Endothelial cell of umbilical vein (primary cell): Measurements from ENCODE around the gene MKNK1. TPM values are rescaled to one million over a fixed set of nuclear protein-coding genes. Genes with fewer than 3 reads are reported as not detected.

ENCODE experiments used
- BruUV-seq: library from RNA; stranded (reverse); fragments of 400-500 nt; replicated peaks from 2 replicates; lab custom pipeline; 2021; lab: Mats Ljungman, UMichigan
- CTCF ChIA-PET: fragments of 300-600, 350-600 bp; sonication (Branson Sonifier 250); formaldehyde crosslinking; loops from one replicate; lab custom pipeline; 2021; ENCODE audit warnings: antibody characterized with exemption, inconsistent platforms; lab: Charles Lee
- POLR2A ChIA-PET: fragments of 300-600, 350-600 bp; sonication (Branson Sonifier 250); formaldehyde crosslinking; loops from one replicate; lab custom pipeline; 2021; ENCODE audit warnings: antibody characterized with exemption, inconsistent platforms; lab: Charles Lee
- DNase-seq: peaks from one replicate; pipeline ENCODE4 v3.0.0-alpha.2; 2011; ENCODE audit warnings: low read depth, low spot score
- FAIRE-seq: peaks from 2 replicates; lab custom pipeline; 2011; peaks lifted over from hg19 to GRCh38; lab: Jason Lieb, UNC
- H2AFZ ChIP-seq: 2 replicates; pipeline ENCODE4 v1.6.0; 2012; ENCODE audit warnings: low read depth, low read length, control low read depth, inconsistent platforms
- H3K27ac ChIP-seq: 2 replicates; pipeline ENCODE4 v1.5.1; 2011; ENCODE audit warnings: low read depth, mild to moderate bottlenecking, control low read depth, low read length, moderate library complexity; ENCODE audit not compliant: insufficient read depth
- H3K27me3 ChIP-seq, 2 experiments: 2 replicates each; pipeline versions ENCODE4 v1.6.0 to v1.6.1; 2011; ENCODE audit warnings: low read length in 2 of 2, mixed read lengths in 1 of 2; ENCODE audit not compliant: control insufficient read depth in 2 of 2, insufficient read depth in 2 of 2
- H3K36me3 ChIP-seq, 2 experiments: 2 replicates in 1 of 2; 3 replicates in 1 of 2; pipeline ENCODE4 v1.5.1; 2011; ENCODE audit warnings: low read length in 2 of 2, mild to moderate bottlenecking in 1 of 2, moderate library complexity in 1 of 2; ENCODE audit not compliant: control insufficient read depth in 2 of 2, insufficient read depth in 2 of 2; ENCODE audit errors: extremely low read depth in 1 of 2
- H3K4me1 ChIP-seq: 3 replicates; pipeline ENCODE4 v1.5.1; 2011; ENCODE audit warnings: mild to moderate bottlenecking, low read length; ENCODE audit not compliant: control insufficient read depth, insufficient read depth; ENCODE audit errors: extremely low read depth
- H3K4me2 ChIP-seq: 2 replicates; pipeline ENCODE4 v1.6.1; 2011; ENCODE audit warnings: low read length, control low read depth, mixed read lengths; ENCODE audit not compliant: insufficient read depth
- H3K4me3 ChIP-seq, 3 experiments: fragments of 200-600 bp in 1 of 3; sonication (generic), shearing (Covaris generic) in 1 of 3; replicated peaks in 1 of 3; 2 replicates each; pipeline ENCODE4 v1.5.1; 2011 to 2016; ENCODE audit warnings: control low read depth in 3 of 3, low read length in 3 of 3, mild to moderate bottlenecking in 2 of 3, inconsistent platforms in 1 of 3, low read depth in 1 of 3, moderate library complexity in 1 of 3; ENCODE audit not compliant: insufficient read depth in 1 of 3
- H3K79me2 ChIP-seq: 2 replicates; pipeline ENCODE4 v1.6.0; 2012; ENCODE audit warnings: low read length, inconsistent platforms; ENCODE audit not compliant: control insufficient read depth, insufficient read depth
- H3K9ac ChIP-seq: replicated peaks from 2 replicates; pipeline ENCODE3; 2011; ENCODE audit warnings: low read length, control low read depth; ENCODE audit not compliant: insufficient read depth; ENCODE audit errors: extremely low read depth
- H3K9me1 ChIP-seq: replicated peaks from 3 replicates; pipeline ENCODE4 v1.6.0; 2011; ENCODE audit warnings: mild to moderate bottlenecking, low read length; ENCODE audit not compliant: control insufficient read depth, insufficient read depth; ENCODE audit errors: extremely low read depth
- H3K9me3 ChIP-seq: replicated peaks from 2 replicates; pipeline ENCODE4 v1.5.1; 2012; ENCODE audit warnings: low read length, inconsistent platforms; ENCODE audit not compliant: control insufficient read depth, insufficient read depth
- H4K20me1 ChIP-seq: replicated peaks from 2 replicates; pipeline ENCODE3; 2011; ENCODE audit warnings: mild to moderate bottlenecking, low read length; ENCODE audit not compliant: control insufficient read depth, insufficient read depth; ENCODE audit errors: extremely low read depth
- CTCF ChIP-seq, 2 donors: IDR thresholded peaks; 1 replicate in 1 of 2; 2 replicates in 1 of 2; pipeline ENCODE4 v1.5.1; 2011; ENCODE audit warnings: low read length in 2 of 2, mild to moderate bottlenecking in 2 of 2, moderate library complexity in 2 of 2, control low read depth in 1 of 2, inconsistent platforms in 1 of 2, low read depth in 1 of 2; ENCODE audit not compliant: insufficient read depth in 1 of 2; ENCODE audit errors: extremely low read depth in 1 of 2
- EZH2 ChIP-seq: IDR thresholded peaks from 2 replicates; pipeline ENCODE4 v1.6.1; 2012; ENCODE audit warnings: borderline replicate concordance, low read depth, mild to moderate bottlenecking, moderate library complexity, low read length, inconsistent platforms; ENCODE audit not compliant: severe bottlenecking
- FOS ChIP-seq: IDR thresholded peaks from 2 replicates; pipeline ENCODE4 v1.6.1; 2011; ENCODE audit warnings: mild to moderate bottlenecking, low read length, moderate library complexity, borderline replicate concordance; ENCODE audit not compliant: insufficient read depth
- GATA2 ChIP-seq: IDR thresholded peaks from 2 replicates; pipeline ENCODE4 v1.7.0; 2011; ENCODE audit warnings: low read depth, mild to moderate bottlenecking, moderate library complexity, mixed read lengths, low read length; ENCODE audit not compliant: insufficient read length, insufficient read depth
- JUN ChIP-seq: IDR thresholded peaks from 2 replicates; pipeline ENCODE4 v1.6.1; 2011; ENCODE audit warnings: borderline replicate concordance, low read depth; ENCODE audit not compliant: insufficient read length, insufficient read depth
- MYC ChIP-seq: IDR thresholded peaks from one replicate; pipeline ENCODE4 v1.6.1; 2011; ENCODE audit warnings: mild to moderate bottlenecking, low read depth, low read length
- POLR2A ChIP-seq: IDR thresholded peaks from 2 replicates; pipeline ENCODE4 v1.6.1; 2012; ENCODE audit warnings: low read depth, mild to moderate bottlenecking, control low read depth, low read length
- POLR2AphosphoS5 ChIP-seq: IDR thresholded peaks from 2 replicates; pipeline ENCODE4 v1.6.1; 2012; ENCODE audit warnings: low read depth, mild to moderate bottlenecking, control low read depth, low read length, moderate library complexity; ENCODE audit not compliant: insufficient read depth
- dilution Hi-C: fragments of 300-500 bp; cut with MboI; formaldehyde crosslinking; loops from one replicate; pipeline ENCODE4 v1.15.0; 2019; ENCODE audit warnings: low sequenced_read_pairs; ENCODE audit not compliant: extremely low pct_ligation_motif_present
- intact Hi-C: fragments of 100-400 bp; cut with micrococcal nuclease; formaldehyde crosslinking; loops from one replicate; pipeline ENCODE4 v1.10.0; 2022
- polyA plus RNA-seq, 4 experiments: library from polyadenylated mRNA; depleted of rRNA in 3 of 4; stranded (reverse) in 3 of 4; unstranded in 1 of 4; fragments of >200 nt; gene quantifications; 2 replicates each; pipeline versions ENCODE4 v1.2.1 to v1.2.3, GENCODE V29; 2011 to 2012; ENCODE audit warnings: missing spikeins in 1 of 4
- total RNA-seq: library from RNA; stranded (reverse); gene quantifications from 2 replicates; pipeline ENCODE4 v1.2.3, GENCODE V29; 2021
- TF ChIP-seq, protein P1 (sequence below): IDR thresholded peaks from 2 replicates; pipeline ENCODE4 v1.6.1; 2011; ENCODE audit not compliant: insufficient read depth, insufficient read length

The MKNK1 gene
- total and polyA plus RNA-seq, 2 donors (not counting 3 experiments of a cell fraction or from before 2014, with no cell fraction given): 32.9 to 42.6 TPM

- CTCF ChIA-PET: no interaction called here
- FAIRE-seq (no peak), DNase-seq (no peak)
- H3K4me1 ChIP-seq: no peaks in the 10 kb centered on the region
- no peak overlapping the region for H2AFZ ChIP-seq
- no peaks in the 10 kb centered on the region for H3K36me3 ChIP-seq
- H3K79me2 ChIP-seq: no peaks in the 10 kb centered on the region
- POLR2A ChIA-PET: no interaction called here
- no peak overlapping the region for H3K27ac ChIP-seq
- H3K4me2 ChIP-seq: no peak overlapping the region
- no peaks in the 10 kb centered on the region for H3K9me3 ChIP-seq
- H4K20me1 ChIP-seq: no peaks in the 10 kb centered on the region
- TF ChIP-seq, protein P1, sequence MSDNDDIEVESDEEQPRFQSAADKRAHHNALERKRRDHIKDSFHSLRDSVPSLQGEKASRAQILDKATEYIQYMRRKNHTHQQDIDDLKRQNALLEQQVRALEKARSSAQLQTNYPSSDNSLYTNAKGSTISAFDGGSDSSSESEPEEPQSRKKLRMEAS: no peak
- no peaks in the 10 kb centered on the region for H3K27me3 ChIP-seq
- no peak overlapping the region for H3K4me3 ChIP-seq
- dilution Hi-C loops: no loop called here
- no peaks in the 10 kb centered on the region for H3K9me1 ChIP-seq
- BruUV-seq: no TSS peak
- intact Hi-C loops: no loop called here
- no peak overlapping the region for H3K9ac ChIP-seq
Measured at GRCh38 chr1:46569884-46570725, 34.0 kb downstream of the MKNK1 start.

DNA sequence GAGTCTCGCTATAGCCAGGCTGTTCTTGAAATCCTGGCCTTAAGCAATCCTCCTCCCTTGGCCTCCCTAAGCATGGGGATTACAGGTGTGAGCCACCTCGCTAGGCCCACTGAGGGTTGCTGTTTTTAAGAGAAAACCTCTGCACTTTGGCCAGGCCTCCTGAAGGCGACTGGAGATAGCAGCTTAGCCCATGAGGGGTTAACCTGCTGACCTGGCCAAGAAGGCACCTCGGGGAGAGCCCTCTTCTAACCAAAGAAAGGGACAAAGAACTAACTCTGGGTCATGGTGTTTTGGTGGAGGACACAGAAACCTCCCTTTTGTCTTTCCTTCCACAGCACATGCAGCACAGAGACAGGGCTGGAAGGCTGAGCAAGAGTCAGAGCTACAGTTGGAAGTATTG, 35.0 kb downstream of the MKNK1 start:
- Histone ChIP-seq H3K9me1 (no peaks in the 10 kb centered on the region), H3K36me3 (no peaks in the 10 kb centered on the region), H3K27me3 (no peaks in the 10 kb centered on the region), H3K79me2 (no peaks in the 10 kb centered on the region), H3K4me3 (no peak overlapping the region), H3K4me1 (no peaks in the 10 kb centered on the region), H3K4me2 (no peak overlapping the region), H2AFZ (no peak overlapping the region), H3K9ac (no peak overlapping the region), H3K9me3 (no peaks in the 10 kb centered on the region), H3K27ac (no peak overlapping the region), H4K20me1 (no peaks in the 10 kb centered on the region)
- DNase-seq (no peak), FAIRE-seq (no peak)
- TF ChIP-seq GATA2 (no peak), EZH2 (no peak), CTCF (IDR thresholded peaks at IDR 0.05; ENCODE audit: extremely low read depth in 1 of 2, insufficient read depth in 1 of 2, low read depth in 1 of 2, low read length in 2 of 2) (no peak), FOS (no peak), POLR2A (no peak), POLR2AphosphoS5 (no peak), JUN (no peak), MYC (no peak)
- TF ChIP-seq, protein P1: no peak
- POLR2A ChIA-PET: no interaction called here
- CTCF ChIA-PET: interaction anchor here (0.6 kb wide), 1 partner anchor 163 kb away, joined by 5 read pairs; no protein-coding TSS in a partner anchor
- intact Hi-C loops: no loop called here
- dilution Hi-C loops: no loop called here
- BruUV-seq: no TSS peak
